DOHH2 (cell line): ENCODE data around the gene LDLRAD4.

Experiments used
- EZH2phosphoT487 ChIP-seq: fragments of 200-600 bp; sonication (generic); IDR thresholded peaks from 2 replicates; pipeline ENCODE4 v1.6.1; 2017; ENCODE audit warnings: borderline replicate concordance, mild to moderate bottlenecking, antibody characterized with exemption, low read length, moderate library complexity, mixed read lengths
- TF ChIP-seq, protein P1 (sequence below): fragments of 200-600 bp; sonication (generic); IDR thresholded peaks from one replicate; pipeline ENCODE4 v1.5.1; 2014; ENCODE audit warnings: antibody characterized with exemption, mild to moderate bottlenecking, low read depth, low read length; ENCODE audit not compliant: poor library complexity, severe bottlenecking

DNA sequence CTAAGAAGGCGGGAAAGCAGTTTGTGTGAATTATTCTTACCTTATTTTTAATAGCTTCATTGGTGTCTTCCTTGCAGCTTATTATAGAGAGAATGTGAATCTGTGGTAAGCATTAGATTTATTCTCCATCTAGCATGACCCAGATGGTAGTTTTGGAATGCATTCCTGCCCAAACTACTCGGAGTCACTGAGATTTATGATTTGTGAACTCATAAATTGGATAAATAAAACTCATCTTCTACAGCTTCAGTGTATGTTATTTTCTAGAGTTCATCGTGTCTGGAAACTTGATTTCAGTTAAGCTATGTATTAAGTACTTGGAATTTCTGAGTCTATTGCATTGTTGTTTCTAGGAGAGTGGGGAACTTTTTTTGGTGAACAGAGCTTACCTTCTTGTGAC, 337.3 kb downstream of the LDLRAD4 start:
- TF ChIP-seq, protein P1, sequence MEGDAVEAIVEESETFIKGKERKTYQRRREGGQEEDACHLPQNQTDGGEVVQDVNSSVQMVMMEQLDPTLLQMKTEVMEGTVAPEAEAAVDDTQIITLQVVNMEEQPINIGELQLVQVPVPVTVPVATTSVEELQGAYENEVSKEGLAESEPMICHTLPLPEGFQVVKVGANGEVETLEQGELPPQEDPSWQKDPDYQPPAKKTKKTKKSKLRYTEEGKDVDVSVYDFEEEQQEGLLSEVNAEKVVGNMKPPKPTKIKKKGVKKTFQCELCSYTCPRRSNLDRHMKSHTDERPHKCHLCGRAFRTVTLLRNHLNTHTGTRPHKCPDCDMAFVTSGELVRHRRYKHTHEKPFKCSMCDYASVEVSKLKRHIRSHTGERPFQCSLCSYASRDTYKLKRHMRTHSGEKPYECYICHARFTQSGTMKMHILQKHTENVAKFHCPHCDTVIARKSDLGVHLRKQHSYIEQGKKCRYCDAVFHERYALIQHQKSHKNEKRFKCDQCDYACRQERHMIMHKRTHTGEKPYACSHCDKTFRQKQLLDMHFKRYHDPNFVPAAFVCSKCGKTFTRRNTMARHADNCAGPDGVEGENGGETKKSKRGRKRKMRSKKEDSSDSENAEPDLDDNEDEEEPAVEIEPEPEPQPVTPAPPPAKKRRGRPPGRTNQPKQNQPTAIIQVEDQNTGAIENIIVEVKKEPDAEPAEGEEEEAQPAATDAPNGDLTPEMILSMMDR, result no peak
- no peak for TF ChIP-seq EZH2phosphoT487
